K562 (cell line): Measurements from ENCODE around the gene RHOC. TPM values are rescaled to one million over a fixed set of nuclear protein-coding genes. Genes with fewer than 3 reads are reported as not detected.

ENCODE experiments used
- ARID1B ChIP-seq: fragments of 450-650 bp; IDR thresholded peaks from 2 replicates; pipeline ENCODE4 v1.6.1; 2016; ENCODE audit warnings: antibody characterized with exemption, mild to moderate bottlenecking, inconsistent platforms
- BCL6 ChIP-seq: fragments of 250-450 bp; sonication (Bioruptor Pico); IDR thresholded peaks from 2 replicates; pipeline ENCODE4 v1.4.0; 2020
- CBX5 ChIP-seq: IDR thresholded peaks from 2 replicates; pipeline ENCODE4 v1.6.1; 2014; ENCODE audit warnings: low read depth, borderline replicate concordance
- CTCF ChIP-seq, 3 experiments: IDR thresholded peaks in 2 of 3; conservative IDR thresholded peaks in 1 of 3; 2 replicates each; pipeline ENCODE4 v1.5.1; 2011 to 2012; ENCODE audit warnings: low read length in 3 of 3, mild to moderate bottlenecking in 3 of 3, control low read depth in 2 of 3, improper control_type of control experiment in 1 of 3, inconsistent platforms in 1 of 3, low read depth in 1 of 3, mixed read lengths in 1 of 3, moderate library complexity in 1 of 3; ENCODE audit not compliant: insufficient read depth in 2 of 3
- DDX20 ChIP-seq: fragments of 450-650 bp; IDR thresholded peaks from 2 replicates; pipeline ENCODE4 v1.6.1; 2016; ENCODE audit warnings: missing genetic modification characterization, low read depth, mild to moderate bottlenecking, missing compliant biosample characterization, moderate library complexity
- GATAD2A ChIP-seq: fragments of 450-650 bp; IDR thresholded peaks from 2 replicates; pipeline ENCODE4 v1.6.1; 2017
- GATAD2B ChIP-seq: fragments of 450-650 bp; IDR thresholded peaks from 2 replicates; pipeline ENCODE4 v1.6.1; 2017; ENCODE audit warnings: mild to moderate bottlenecking, borderline replicate concordance
- HCFC1 ChIP-seq: IDR thresholded peaks from 2 replicates; pipeline ENCODE4 v1.6.1; 2012; ENCODE audit warnings: low read depth, low read length, improper control_type of control experiment
- HNRNPH1 ChIP-seq: fragments of 200-400 bp; formaldehyde crosslinking; optimal IDR thresholded peaks from 2 replicates; pipeline ENCODE3; 2017; ENCODE audit warnings: low read depth, mild to moderate bottlenecking, low read length, moderate library complexity
- NR2F6 ChIP-seq: fragments of 450-650 bp; formaldehyde crosslinking; IDR thresholded peaks from 2 replicates; pipeline ENCODE4 v1.4.0; 2020; ENCODE audit warnings: mild to moderate bottlenecking
- POLR2A ChIP-seq: fragments of 450-650 bp; conservative IDR thresholded peaks from 2 replicates; pipeline ENCODE4 v1.6.1; 2016
- POLR2G ChIP-seq: fragments of 200-400 bp; formaldehyde crosslinking; IDR thresholded peaks from 2 replicates; pipeline ENCODE4 v1.6.1; 2017; ENCODE audit warnings: low read depth, mild to moderate bottlenecking, antibody characterized with exemption, low read length, moderate library complexity
- POLR3G ChIP-seq: IDR thresholded peaks from 2 replicates; pipeline ENCODE4 v1.6.1; 2011; ENCODE audit not compliant: insufficient read length, insufficient replicate concordance; ENCODE audit errors: extremely low read depth
- TAF1 ChIP-seq: IDR thresholded peaks from 2 replicates; pipeline ENCODE4 v1.6.1; 2011; ENCODE audit warnings: mild to moderate bottlenecking, low read length, moderate library complexity; ENCODE audit not compliant: insufficient read depth, control insufficient read depth, severe bottlenecking; ENCODE audit errors: extremely low read depth
- THRB ChIP-seq: fragments of 450-650 bp; formaldehyde crosslinking; conservative IDR thresholded peaks from 2 replicates; pipeline ENCODE4 v1.4.0; 2022; ENCODE audit warnings: mild to moderate bottlenecking, missing genetic modification characterization
- ZNF217 ChIP-seq: sonication (generic); formaldehyde crosslinking; IDR thresholded peaks from 2 replicates; pipeline ENCODE4 v1.8.0; 2022; ENCODE audit warnings: mild to moderate bottlenecking, missing genetic modification reagents
- ZNF318 ChIP-seq, 2 experiments: fragments of 450-650 bp; IDR thresholded peaks; 2 replicates each; pipeline ENCODE4 v1.6.1; 2016; ENCODE audit warnings: mild to moderate bottlenecking in 2 of 2, borderline replicate concordance in 1 of 2, low read depth in 1 of 2, moderate library complexity in 1 of 2
- polyA plus RNA-seq, 8 experiments: library from polyadenylated mRNA; depleted of rRNA in 4 of 8; stranded (reverse) in 5 of 8; unstranded in 3 of 8; fragments of >200 nt; fragmentation: Nextera tagmentation in 2 of 8; fragmentation: Illumina TruSeq in 1 of 8; extraction: Ambion mirVana in 2 of 8; extraction: Trizol in 1 of 8; gene quantifications; 2 replicates each; pipeline versions ENCODE4 v1.2.1 to v1.2.3, GENCODE V29; 2011 to 2014; ENCODE audit warnings: inconsistent platforms in 1 of 8, missing spikeins in 1 of 8
- total RNA-seq, 7 experiments: library from RNA; depleted of rRNA in 6 of 7; stranded (reverse); fragments of >200 nt in 6 of 7; fragmentation: Illumina TruSeq in 2 of 7; extraction: Trizol in 2 of 7; gene quantifications; 2 replicates each; pipeline versions ENCODE4 v1.2.1 to v1.2.3, GENCODE V29; 2011 to 2021; ENCODE audit warnings: low replicate concordance in 1 of 7

Gene RHOC
- total and polyA plus RNA-seq, 9 of the 15 experiments (the other 6 are each of a cell fraction or from before 2014, with no cell fraction given) = 35.2 to 364 (median 204) TPM

- TF ChIP-seq ZNF318 (IDR thresholded peaks at IDR 0.05; ENCODE audit: borderline replicate concordance in 1 of 2, low read depth in 1 of 2) (no peak), NR2F6 (CRISPR knock-in tag) (no peak), POLR3G (no peak), GATAD2A (0 out of 2 replicates have a peak, but pooled peaks have one; percentile 6), ARID1B (no peak), ZNF217 (CRISPR knock-in tag) (no peak), GATAD2B (peak; percentile 92), HNRNPH1 (no peak), DDX20 (no peak), THRB (CRISPR knock-in tag) (no peak), POLR2G (peak; percentile 90), CBX5 (0 out of 2 replicates have a peak, but pooled peaks have one; percentile 27), TAF1 (peak; percentile 69), POLR2A (no peak), CTCF (IDR thresholded peaks at IDR 0.05 in 2 of 3, conservative IDR thresholded peaks at IDR 0.05 in 1 of 3; ENCODE audit: insufficient read depth in 2 of 3, low read depth in 1 of 3, low read length in 3 of 3) (peak in 2 of 3 experiments; percentile 2 to 69; a peak in 4 of 6 replicates), HCFC1 (peak; percentile 8), BCL6 (CRISPR knock-in tag) (no peak)
Observed at GRCh38 chr1:112674986-112675727, 31.8 kb downstream of the RHOC start (continued).
